Urinary bladder (tissue), 2 donors: ENCODE results near the gene PRIMA1. TPM values are rescaled to one million over a fixed set of nuclear protein-coding genes. Genes with fewer than 3 reads are reported as not detected.

Experiments used
- polyA plus RNA-seq: library from polyadenylated mRNA; stranded (reverse); fragments of 200-250 nt; gene quantifications from one replicate; pipeline ENCODE4 v1.2.3, GENCODE V29; 2013
- total RNA-seq: library from RNA; depleted of rRNA; stranded (reverse); fragments of >200 nt; gene quantifications from one replicate; pipeline ENCODE4 v1.2.3, GENCODE V29; 2014
- donor health status: healthy.

PRIMA1 gene
- total and polyA plus RNA-seq, 2 donors, result 1.3 to 17.4 TPM

Other genes starting within 250 kb of the PRIMA1 start
- not detected for gene FAM181A, start 138.9 kb upstream of the PRIMA1 start, total RNA-seq
- not detected for gene FAM181A, start 138.9 kb upstream of the PRIMA1 start, polyA plus RNA-seq
- 32.3 TPM for gene ASB2, start 188.1 kb upstream of the PRIMA1 start, total RNA-seq
- gene ASB2, start 188.1 kb upstream of the PRIMA1 start, polyA plus RNA-seq, result 72.7 TPM
- gene CCDC197, start 208.8 kb upstream of the PRIMA1 start, total RNA-seq, result not detected
- not detected for gene CCDC197, start 208.8 kb upstream of the PRIMA1 start, polyA plus RNA-seq
- 2.0 TPM for gene OTUB2, start 237.9 kb upstream of the PRIMA1 start, total RNA-seq
- gene OTUB2, start 237.9 kb upstream of the PRIMA1 start, polyA plus RNA-seq, result 0.41 TPM